ENCODE data around the gene FIGN. TPM values are rescaled to one million over a fixed set of nuclear protein-coding genes. Genes with fewer than 3 reads are reported as not detected.

Gene FIGN
- total and polyA plus RNA-seq, 9 of the 15 experiments (the other 6 are each of a cell fraction or from before 2014, with no cell fraction given): 0.02 TPM; not detected in 8

DNA sequence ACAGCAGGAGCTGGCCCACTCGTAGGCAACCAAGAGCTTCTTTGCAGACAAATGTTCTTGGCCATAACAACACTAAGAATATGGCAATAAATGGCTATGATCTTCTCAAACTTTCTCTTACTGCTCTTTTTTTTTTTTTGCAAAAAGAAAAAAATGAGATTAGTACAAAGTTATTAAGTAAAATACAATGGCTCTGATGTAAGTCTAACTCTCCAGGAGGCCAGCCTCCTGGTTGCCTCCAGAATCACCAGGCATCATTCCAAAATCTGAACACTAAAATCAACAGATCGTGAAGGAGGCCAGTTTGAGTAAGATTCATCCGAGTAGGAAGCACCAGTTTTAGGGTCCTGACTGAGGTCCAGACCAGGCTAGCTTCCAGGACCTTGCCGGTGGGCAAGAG, 20.8 kb upstream of the FIGN start (continued):
- TF ChIP-seq RERE (CRISPR knock-in tag; IDR thresholded peaks at IDR 0.05; ENCODE audit: borderline replicate concordance): no peak
- no peak for TF ChIP-seq HEY1 (CRISPR knock-in tag; IDR thresholded peaks at IDR 0.05; ENCODE audit: borderline replicate concordance)
- TF ChIP-seq, protein P1, sequence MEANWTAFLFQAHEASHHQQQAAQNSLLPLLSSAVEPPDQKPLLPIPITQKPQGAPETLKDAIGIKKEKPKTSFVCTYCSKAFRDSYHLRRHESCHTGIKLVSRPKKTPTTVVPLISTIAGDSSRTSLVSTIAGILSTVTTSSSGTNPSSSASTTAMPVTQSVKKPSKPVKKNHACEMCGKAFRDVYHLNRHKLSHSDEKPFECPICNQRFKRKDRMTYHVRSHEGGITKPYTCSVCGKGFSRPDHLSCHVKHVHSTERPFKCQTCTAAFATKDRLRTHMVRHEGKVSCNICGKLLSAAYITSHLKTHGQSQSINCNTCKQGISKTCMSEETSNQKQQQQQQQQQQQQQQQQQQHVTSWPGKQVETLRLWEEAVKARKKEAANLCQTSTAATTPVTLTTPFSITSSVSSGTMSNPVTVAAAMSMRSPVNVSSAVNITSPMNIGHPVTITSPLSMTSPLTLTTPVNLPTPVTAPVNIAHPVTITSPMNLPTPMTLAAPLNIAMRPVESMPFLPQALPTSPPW (CRISPR knock-in tag; IDR thresholded peaks at IDR 0.05): no peak
- TF ChIP-seq SRSF3 (IDR thresholded peaks at IDR 0.05; ENCODE audit: insufficient read depth, low read length): no peak
- no peak for TF ChIP-seq SMAD1 (IDR thresholded peaks at IDR 0.05; ENCODE audit: low read depth, low read length, partially characterized antibody)
- no peak for TF ChIP-seq ARNT (IDR thresholded peaks at IDR 0.05)
- no peak for TF ChIP-seq TCF3 (CRISPR knock-in tag; IDR thresholded peaks at IDR 0.05)
- no peak for TF ChIP-seq TARDBP (IDR thresholded peaks at IDR 0.05)

All from K562 (cell line).